C4-2B (cell line): ENCODE results near the gene BABAM2.

Experiments
- CTCF ChIP-seq: fragments of 450-650 bp; conservative IDR thresholded peaks from 2 replicates; pipeline ENCODE4 v1.5.1; 2017; ENCODE audit warnings: mild to moderate bottlenecking
- ZFX ChIP-seq: fragments of 450-650 bp; IDR thresholded peaks from 2 replicates; pipeline ENCODE4 v1.6.1; 2017

- TF ChIP-seq CTCF (no peak), ZFX (no peak)
Observed at GRCh38 chr2:28053597-28053996, 163.1 kb downstream of the BABAM2 start.
